Measurements from ENCODE around the gene SIL1. TPM values are rescaled to one million over a fixed set of nuclear protein-coding genes. Genes with fewer than 3 reads are reported as not detected.

SIL1 gene
- total and polyA plus RNA-seq, 2 of the 8 experiments (the other 6 are each of a cell fraction or from before 2014, with no cell fraction given): 8.3 to 12.8 TPM

DNA sequence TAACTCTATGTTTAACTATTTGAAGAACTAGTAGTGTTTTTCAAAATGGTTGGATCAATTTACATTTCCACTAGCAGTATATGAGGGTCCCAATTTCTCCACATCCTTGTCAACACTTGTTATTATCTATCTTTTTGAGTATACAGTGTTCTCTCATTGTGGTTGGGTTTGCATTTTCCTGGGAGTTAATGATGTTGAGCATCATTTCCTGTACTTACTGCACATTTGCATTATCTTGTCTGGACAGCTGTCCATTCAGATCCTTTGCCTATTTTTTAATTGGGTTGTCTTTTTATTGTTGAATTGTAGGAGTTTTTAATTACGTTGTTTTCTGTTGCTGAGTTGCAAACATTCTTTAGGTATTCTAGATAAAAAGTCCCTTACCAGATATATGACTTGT, 219.6 kb downstream of the SIL1 start:
- no peak overlapping the region for H3K56ac ChIP-seq (replicated peaks; ENCODE audit: insufficient read length, low read depth, low read length)
- CTCF ChIA-PET (ENCODE audit: partially characterized antibody): interaction anchor here (0.6 to 7.7 kb wide), 4 partner anchors 15 to 864 kb away, joined by 3 to 39 read pairs (median 4); no protein-coding TSS in a partner anchor
- POLR2A ChIA-PET (ENCODE audit: partially characterized antibody): interaction anchor here (0.7 kb wide), 1 partner anchor 15 kb away, joined by 5 read pairs; no protein-coding TSS in a partner anchor
- no peak overlapping the region for H3K23ac ChIP-seq (ENCODE audit: insufficient read length)
- H2AK5ac ChIP-seq (ENCODE audit: low read depth, low read length): no peak overlapping the region
- peaks cover 0 to 5% (median 0%) of the 10 kb centered on the region in 4 experiments; a peak in 1 of 7 replicates for H3K4me1 ChIP-seq (replicated peaks in 1 of 4; ENCODE audit: control insufficient read depth in 3 of 4, insufficient read depth in 4 of 4, low read length in 3 of 4)
- no peaks in the 10 kb centered on the region for H3K9me3 ChIP-seq (ENCODE audit: insufficient read depth in 2 of 2, low read depth in 1 of 2, low read length in 1 of 2)
- H4K8ac ChIP-seq (ENCODE audit: extremely low read depth, insufficient read depth, low read length): no peak overlapping the region
- no peaks in the 10 kb centered on the region for H3K79me2 ChIP-seq (ENCODE audit: control insufficient read depth in 1 of 2, insufficient read depth in 2 of 2, low read length in 2 of 2)
- no peak overlapping the region for H2BK120ac ChIP-seq (replicated peaks; ENCODE audit: low read depth, low read length)
- H3K14ac ChIP-seq (ENCODE audit: insufficient read length): no peak overlapping the region
- H3K23me2 ChIP-seq (ENCODE audit: low read depth, low read length): no peaks in the 10 kb centered on the region
- H3K36me3 ChIP-seq (ENCODE audit: control insufficient read depth in 2 of 4, insufficient read depth in 4 of 4, low read length in 3 of 4): no peaks in the 10 kb centered on the region
- no peak overlapping the region for H2BK20ac ChIP-seq (ENCODE audit: low read length)
- WGBS, 2 experiments (ENCODE audit: extremely low coverage in 1 of 2, insufficient coverage in 1 of 2, insufficient read length in 1 of 2, insufficient replicate concordance in 2 of 2, low coverage in 1 of 2, low lambda C conversion rate in 2 of 2, missing lambda C conversion rate in 1 of 2): 92% methylated on average over 1 of the region's 1 CpG; no CpG with 5 or more reads in 1 of the 2 experiments
- H3K4me3 ChIP-seq (ENCODE audit: extremely low read depth in 1 of 4, insufficient read depth in 2 of 4, low read depth in 3 of 4, low read length in 4 of 4): no peak overlapping the region
- H3K9ac ChIP-seq (replicated peaks in 1 of 4; ENCODE audit: extremely low read depth in 1 of 4, low read depth in 3 of 4, low read length in 3 of 4): no peak overlapping the region
- H3K27me3 ChIP-seq (replicated peaks in 1 of 4; ENCODE audit: control insufficient read depth in 3 of 4, extremely low read depth in 1 of 4, insufficient read depth in 3 of 4, low read length in 3 of 4): no peaks in the 10 kb centered on the region
- no peak overlapping the region for H4K5ac ChIP-seq (ENCODE audit: insufficient read length, low read depth, low read length)
- H3K27ac ChIP-seq (ENCODE audit: low read depth, low read length): no peak overlapping the region
- no peak overlapping the region for H3K4ac ChIP-seq (replicated peaks; ENCODE audit: insufficient read length, low read depth, low read length)
- no peak overlapping the region for H3K18ac ChIP-seq (ENCODE audit: extremely low read depth, low read length)
- H2BK15ac ChIP-seq (ENCODE audit: low read length): no peak overlapping the region
- no peak for FAIRE-seq
- no peak overlapping the region for H2BK5ac ChIP-seq (ENCODE audit: low read depth, low read length)
- H4K20me1 ChIP-seq (replicated peaks in 1 of 2; ENCODE audit: control insufficient read depth in 1 of 2, insufficient read depth in 2 of 2, low read length in 2 of 2): no peaks in the 10 kb centered on the region
- H4K91ac ChIP-seq (replicated peaks; ENCODE audit: insufficient read length, low read length): no peak overlapping the region
- no peak overlapping the region for H2AFZ ChIP-seq (ENCODE audit: low read length)
- H2BK12ac ChIP-seq (ENCODE audit: low read depth, low read length): no peak overlapping the region
- no peaks in the 10 kb centered on the region for H3K79me1 ChIP-seq (ENCODE audit: low read depth, low read length)
- DNase-seq (ENCODE audit: low read depth in 1 of 2, low spot score in 2 of 2): no peak
- no peak for TF ChIP-seq HDAC6 (IDR thresholded peaks at IDR 0.05; ENCODE audit: low read depth, low read length)
- no peak for TF ChIP-seq SIX5 (IDR thresholded peaks at IDR 0.05; ENCODE audit: low read depth, low read length)
- no peak for TF ChIP-seq TAF7 (optimal IDR thresholded peaks at IDR 0.05; ENCODE audit: borderline replicate concordance, low read depth, low read length)
- TF ChIP-seq GTF2F1 (IDR thresholded peaks at IDR 0.05; ENCODE audit: borderline replicate concordance, low read depth, low read length): no peak
- no peak for TF ChIP-seq RFX5 (IDR thresholded peaks at IDR 0.05; ENCODE audit: borderline replicate concordance, low read depth, low read length)
- TF ChIP-seq ZNF274 (IDR thresholded peaks at IDR 0.05; ENCODE audit: borderline replicate concordance, extremely low read depth, low read length): no peak
- no peak for TF ChIP-seq KDM5A (IDR thresholded peaks at IDR 0.05; ENCODE audit: low read length)
- no peak overlapping the region for H3K4me2 ChIP-seq (ENCODE audit: insufficient read depth in 1 of 2, low read depth in 2 of 2, low read length in 2 of 2)
